Activated naive CD4-positive, alpha-beta T cell treated with Interleukin-2 at 50 U/mL for 16 hours (primary cell): ENCODE data around the gene FAM131A.
A peak's percentile ranks its signal among the peaks of the same experiment; 100 is the strongest.

Experiments used
- DNase-seq: peaks from one replicate; pipeline ENCODE4 v3.0.0-alpha.2; 2020

FAM131A gene

DNA sequence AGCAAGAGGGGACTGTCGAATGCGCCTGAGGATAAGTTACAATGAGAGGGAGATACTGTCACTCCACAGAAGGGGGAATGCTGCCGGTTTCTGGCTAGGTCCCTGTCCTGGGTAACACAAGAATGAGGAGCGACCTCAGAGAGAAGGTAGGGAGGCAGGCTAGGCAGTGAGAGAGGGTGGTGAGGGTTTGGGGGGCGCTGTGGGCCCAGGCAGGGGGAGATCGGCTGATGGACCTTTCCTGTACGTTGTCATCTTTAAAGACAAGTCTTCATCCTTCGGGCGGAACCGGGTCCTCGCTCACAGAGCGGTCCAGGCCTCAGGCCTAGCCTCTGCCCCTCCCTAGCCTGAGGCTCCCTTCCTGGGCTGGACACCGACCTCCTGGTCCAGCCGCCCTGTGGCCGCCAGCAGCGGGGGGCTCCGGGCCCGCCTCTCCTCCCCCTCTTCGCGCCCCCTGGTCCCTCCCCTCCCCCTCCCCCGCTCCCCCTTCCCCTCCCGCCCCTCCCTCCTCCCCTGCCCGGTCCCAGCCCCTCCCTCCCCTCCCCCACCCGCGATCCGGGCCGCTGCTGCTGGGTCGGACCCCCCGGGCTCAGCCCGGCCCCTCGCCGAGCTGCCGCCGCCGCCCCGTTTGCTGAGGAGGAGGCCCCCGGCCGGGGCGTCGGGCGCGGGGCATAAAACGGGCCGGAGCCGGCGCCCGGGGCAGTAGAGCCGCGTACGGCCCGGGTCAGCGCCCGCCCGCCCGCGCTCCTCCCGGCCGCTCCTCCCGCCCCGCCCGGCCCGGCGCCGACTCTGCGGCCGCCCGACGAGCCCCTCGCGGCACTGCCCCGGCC lies 42.2 kb downstream of the FAM131A start, which contains the start of gene CHRD:
Gene CHRD, plus strand, starts transcription at position 697 of the 827 bp plus-strand sequence. CDS start 265 bp downstream, outside the sequence.
- no peak for DNase-seq

DNA sequence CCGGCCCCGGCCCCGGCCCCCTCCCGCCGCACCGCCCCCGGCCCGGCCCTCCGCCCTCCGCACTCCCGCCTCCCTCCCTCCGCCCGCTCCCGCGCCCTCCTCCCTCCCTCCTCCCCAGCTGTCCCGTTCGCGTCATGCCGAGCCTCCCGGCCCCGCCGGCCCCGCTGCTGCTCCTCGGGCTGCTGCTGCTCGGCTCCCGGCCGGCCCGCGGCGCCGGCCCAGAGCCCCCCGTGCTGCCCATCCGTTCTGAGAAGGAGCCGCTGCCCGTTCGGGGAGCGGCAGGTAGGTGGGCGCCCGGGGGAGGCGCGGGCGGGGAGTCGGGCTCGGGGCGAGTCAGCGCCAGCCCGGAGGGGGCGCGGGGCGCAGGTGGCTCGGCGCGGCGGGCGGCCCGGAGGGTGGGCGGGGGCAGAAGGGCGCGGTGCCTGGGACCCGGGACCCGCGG lies 42.8 kb downstream of the FAM131A start:
- peak; percentile 42 for DNase-seq

DNA sequence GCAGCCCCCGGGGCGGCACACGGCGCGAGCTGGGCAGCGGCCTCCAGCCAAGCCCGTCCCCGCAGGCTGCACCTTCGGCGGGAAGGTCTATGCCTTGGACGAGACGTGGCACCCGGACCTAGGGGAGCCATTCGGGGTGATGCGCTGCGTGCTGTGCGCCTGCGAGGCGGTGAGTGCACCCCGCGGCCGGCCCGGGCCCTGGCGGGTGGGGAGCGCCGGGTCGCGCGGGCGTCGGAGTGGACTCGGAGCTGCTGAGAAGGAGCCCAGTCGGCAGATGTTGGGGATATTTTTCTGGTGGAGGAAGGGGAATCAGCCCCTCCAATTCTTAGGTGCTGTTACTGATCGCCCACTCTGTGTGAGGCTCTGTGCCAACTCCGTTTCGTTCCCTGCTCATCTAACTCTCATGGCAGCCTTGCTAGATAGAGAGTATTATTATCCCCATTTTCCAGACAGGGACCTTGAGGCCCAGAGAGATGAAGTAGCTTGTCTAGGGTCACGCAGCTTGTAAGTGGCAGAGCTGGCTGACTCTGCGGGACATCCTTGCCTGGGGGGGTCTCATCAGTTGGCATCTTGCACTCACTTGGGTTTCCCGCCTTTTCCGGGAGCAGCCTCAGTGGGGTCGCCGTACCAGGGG lies 43.3 kb downstream of the FAM131A start:
- peak; percentile 23 for DNase-seq

GRCh38 chr3:184381261-184382224 lies 44.1 kb downstream of the FAM131A start:
- no peak for DNase-seq

DNA sequence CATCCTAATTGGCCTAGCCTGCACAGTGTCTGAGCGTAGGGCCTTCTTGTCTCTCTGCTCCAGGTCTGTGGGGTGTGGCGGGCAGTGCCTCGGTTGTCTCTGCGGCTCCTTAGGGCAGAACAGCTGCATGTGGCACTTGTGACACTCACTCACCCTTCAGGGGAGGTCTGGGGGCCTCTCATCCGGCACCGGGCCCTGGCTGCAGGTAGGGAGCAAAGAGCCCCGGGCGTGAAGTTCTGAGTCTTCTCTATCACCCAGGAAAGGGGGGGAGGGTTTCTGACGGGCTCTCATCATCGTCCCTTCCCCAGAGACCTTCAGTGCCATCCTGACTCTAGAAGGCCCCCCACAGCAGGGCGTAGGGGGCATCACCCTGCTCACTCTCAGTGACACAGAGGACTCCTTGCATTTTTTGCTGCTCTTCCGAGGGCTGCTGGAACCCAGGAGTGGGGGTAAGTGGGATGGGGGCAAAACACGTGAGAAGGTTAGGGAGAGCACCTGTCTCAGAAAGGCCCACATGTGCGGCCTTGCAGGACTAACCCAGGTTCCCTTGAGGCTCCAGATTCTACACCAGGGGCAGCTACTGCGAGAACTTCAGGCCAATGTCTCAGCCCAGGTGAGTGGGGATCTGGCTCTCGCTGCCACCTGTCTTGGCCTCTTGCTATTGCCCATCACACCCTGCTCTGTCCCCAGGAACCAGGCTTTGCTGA lies 45.1 kb downstream of the FAM131A start:
- no peak for DNase-seq

GRCh38 chr3:184383033-184383740 lies 45.8 kb downstream of the FAM131A start:
- DNase-seq: no peak

- DNase-seq: no peak
These were observed 46.9 kb downstream of the FAM131A start for GRCh38 chr3:184384342-184384741.

DNA sequence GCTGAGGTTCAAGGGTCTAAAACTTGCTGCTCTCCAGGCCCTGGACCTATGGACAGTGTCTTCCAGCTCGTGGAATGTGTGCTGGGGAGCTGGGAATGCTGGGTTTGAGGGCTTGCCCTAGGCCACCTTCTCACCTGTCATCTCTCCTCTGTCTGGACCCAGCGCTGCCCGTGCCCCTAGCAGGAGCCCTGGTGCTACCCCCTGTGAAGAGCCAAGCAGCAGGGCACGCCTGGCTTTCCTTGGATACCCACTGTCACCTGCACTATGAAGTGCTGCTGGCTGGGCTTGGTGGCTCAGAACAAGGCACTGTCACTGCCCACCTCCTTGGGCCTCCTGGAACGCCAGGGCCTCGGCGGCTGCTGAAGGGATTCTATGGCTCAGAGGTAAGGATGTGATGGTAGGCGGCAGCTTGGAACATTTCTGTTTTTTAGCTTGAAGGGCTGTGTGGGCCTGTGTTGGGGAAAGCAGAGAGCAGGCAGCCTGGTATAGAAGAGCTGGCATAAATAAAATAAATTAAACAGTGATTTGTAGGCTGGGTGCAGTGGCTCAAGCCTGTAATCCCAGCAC lies 47.5 kb downstream of the FAM131A start:
- no peak for DNase-seq

DNA sequence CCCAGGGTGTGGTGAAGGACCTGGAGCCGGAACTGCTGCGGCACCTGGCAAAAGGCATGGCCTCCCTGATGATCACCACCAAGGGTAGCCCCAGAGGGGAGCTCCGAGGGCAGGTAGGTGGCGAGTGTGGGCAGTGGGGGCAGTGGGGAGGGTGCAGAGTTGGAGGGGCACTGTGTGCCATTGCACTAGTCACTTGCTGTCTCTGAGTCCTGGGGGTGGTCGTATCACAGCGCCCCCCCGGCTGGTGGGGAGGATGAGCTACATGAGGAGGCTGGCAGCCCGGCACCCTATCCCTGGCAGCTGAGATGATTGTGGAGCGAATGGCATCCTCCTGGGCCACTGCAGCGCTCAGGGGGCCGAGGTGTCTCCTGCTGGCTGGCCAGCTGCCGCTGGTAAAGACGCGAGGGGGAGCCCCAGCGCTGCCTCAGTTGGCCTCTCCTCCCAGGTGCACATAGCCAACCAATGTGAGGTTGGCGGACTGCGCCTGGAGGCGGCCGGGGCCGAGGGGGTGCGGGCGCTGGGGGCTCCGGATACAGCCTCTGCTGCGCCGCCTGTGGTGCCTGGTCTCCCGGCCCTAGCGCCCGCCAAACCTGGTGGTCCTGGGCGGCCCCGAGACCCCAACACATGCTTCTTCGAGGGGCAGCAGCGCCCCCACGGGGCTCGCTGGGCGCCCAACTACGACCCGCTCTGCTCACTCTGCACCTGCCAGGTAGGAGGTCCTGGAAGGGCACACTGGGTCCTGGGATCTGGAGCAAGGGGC lies 48.8 kb downstream of the FAM131A start:
- DNase-seq: no peak

DNA sequence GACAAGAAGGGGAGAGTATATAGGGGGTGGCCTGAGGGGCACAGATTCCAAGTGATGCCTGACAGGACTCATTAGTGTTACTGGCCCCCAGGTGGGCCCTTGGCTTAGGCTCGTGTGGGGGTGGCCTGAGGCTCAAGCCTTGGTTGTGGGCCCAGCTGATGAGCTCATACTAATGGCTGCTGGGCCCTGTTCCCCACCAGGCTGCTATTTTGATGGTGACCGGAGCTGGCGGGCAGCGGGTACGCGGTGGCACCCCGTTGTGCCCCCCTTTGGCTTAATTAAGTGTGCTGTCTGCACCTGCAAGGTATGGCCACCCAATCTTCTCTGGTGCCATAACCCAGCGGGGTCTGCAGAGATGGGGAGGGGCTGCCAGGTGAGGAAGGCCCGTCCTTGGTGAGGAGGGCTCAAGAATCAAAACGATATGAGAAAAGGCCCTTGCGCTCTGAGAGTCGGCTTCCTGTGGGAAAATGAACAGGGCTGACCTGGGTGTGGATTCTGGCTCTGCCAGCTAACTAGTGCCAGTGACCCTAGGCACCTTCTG lies 49.8 kb downstream of the FAM131A start:
- DNase-seq: no peak

- no peak for DNase-seq
These were observed 51.0 kb downstream of the FAM131A start for GRCh38 chr3:184388164-184388935.

GRCh38 chr3:184388936-184389230 lies 51.5 kb downstream of the FAM131A start:
- no peak for DNase-seq

DNA sequence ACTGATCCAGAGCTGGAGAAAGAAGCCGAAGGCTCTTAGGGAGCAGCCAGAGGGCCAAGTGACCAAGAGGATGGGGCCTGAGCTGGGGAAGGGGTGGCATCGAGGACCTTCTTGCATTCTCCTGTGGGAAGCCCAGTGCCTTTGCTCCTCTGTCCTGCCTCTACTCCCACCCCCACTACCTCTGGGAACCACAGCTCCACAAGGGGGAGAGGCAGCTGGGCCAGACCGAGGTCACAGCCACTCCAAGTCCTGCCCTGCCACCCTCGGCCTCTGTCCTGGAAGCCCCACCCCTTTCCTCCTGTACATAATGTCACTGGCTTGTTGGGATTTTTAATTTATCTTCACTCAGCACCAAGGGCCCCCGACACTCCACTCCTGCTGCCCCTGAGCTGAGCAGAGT lies 52.0 kb downstream of the FAM131A start:
- DNase-seq: no peak

DNA sequence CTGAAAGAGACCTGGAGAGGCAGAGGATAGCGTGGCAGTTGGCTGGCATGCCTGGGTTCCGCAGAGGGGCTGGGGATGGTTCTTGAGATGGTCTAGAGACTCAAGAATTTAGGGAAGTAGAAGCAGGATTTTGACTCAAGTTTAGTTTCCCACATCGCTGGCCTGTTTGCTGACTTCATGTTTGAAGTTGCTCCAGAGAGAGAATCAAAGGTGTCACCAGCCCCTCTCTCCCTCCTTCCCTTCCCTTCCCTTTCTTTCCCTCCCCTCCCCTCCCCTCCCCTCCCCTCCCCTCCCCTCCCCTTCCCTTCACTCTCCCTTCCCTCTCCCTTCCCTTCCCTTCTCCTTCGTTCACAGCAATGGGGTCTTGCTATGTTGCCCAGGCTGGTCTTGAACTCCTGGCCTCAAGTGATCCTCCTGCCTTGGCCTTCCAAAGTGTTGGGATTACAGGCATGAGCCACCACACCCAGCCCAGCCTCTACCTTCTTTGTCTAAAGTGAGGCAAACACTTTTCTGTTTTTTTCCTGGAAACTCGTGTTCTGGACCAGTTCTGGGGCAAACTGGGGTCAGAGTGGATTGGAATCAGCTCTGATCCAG lies 52.6 kb downstream of the FAM131A start:
- no peak for DNase-seq

- DNase-seq: no peak
These were observed 53.9 kb downstream of the FAM131A start for GRCh38 chr3:184391266-184391665.

DNA sequence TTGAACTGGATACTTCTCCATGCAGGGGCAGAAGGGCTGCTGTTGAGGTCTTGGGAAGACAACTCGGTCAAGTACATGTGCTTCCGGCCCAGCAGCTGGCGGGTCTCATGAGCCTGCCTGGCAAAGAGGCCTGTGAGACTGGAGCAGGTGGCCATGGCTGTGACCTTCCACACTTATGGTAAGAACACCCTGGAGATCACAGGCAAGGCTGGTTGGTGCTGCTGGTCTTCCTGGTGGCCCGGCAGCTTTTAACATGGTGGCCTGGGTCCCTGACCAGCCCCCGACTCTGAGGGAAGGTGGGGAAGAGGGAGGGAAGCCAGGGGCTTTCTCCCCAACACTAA lies 57.9 kb downstream of the FAM131A start:
- DNase-seq: no peak
